ENCODE data around the gene PRR5L.
A peak's percentile ranks its signal among the peaks of the same experiment; 100 is the strongest.

Gene PRR5L

DNA sequence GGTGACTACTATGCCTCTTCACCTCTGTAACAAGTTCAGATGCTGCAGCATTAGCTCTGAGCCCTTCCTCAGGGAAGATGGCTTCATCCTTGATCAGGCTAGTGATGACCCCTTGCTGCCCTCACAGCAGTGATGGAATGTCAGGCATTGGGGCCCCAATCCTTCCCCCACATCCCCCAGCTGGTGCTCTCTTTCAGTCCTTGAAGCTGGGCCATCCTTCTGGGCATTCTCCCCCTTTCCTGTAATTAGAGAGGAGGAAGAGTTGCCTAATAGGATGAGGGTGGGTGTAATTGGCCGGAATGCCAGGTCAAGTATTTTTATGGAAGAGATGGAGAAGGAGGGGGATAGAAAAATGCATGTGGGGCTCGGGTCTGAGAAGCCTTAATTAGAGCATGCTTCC, 151.4 kb downstream of the PRR5L start:
- DNase-seq, result no peak

DNA sequence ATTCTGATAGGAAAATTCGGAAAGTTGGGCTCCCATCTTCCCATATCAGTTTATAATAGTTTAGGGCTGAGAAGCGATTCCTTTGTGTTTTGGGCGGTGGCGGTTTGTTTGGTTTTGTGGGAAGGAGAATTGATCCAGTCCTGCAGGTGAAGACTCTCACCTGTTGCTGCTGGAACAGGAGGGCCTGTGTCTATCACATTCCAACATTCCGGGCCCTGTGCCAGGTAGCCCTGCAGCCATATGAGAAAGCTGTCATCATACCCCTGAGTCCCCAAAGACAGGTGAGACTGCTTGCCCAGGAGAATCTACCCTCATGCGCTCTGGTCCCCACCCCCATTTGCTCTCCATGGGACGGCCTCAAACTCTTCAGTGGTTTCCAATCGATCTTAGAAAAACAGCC, 151.9 kb downstream of the PRR5L start:
- DNase-seq, result no peak

DNA sequence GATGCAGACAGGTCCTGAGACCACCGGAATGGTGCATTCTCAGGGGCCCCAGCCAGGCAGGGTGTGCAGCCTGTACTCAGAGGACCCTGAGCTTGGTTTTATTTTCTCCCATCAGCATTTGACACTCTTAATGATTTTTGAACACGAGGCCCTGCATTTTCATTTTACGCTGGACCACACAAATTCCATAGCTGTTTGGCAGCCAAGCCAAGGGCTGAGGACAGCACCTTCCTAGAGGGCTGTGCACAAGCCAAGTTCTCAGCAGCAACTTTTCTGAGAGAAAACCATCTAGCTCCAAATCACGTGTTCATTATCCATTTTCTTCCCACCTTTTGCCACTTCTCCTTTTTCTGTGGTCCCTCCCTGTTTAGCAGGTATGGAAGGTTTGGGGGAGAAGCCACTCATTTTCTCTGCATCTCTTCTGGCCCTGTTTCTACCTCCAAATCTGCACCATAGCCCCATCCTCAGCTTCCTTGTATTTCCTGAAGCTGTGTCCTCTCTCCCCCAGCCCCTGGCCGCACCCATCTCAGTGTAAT, 153.5 kb downstream of the PRR5L start:
- no peak for DNase-seq

DNA sequence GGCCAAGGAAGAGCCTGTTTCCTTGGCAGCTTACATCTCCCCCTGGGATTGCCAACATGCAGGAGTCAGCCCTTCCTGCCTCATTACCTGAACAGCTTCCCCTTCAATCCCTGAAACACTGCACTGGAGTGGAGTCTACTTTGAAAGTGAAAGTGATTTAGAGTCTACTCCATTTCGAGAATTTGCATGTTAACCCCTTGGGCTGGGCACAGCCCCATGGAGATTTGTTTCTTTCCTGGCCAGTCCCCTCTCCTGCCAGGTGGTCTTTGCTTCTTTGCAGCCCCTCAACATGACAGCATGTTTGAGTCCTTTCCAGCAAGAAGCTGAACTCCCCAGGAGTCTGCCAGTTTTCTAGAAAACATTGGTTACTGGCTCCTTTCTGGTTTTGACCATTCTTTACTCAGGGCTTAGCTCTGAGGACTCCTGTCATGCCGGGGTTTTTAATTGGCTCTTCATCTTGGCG, 154.1 kb downstream of the PRR5L start:
- no peak for DNase-seq

DNA sequence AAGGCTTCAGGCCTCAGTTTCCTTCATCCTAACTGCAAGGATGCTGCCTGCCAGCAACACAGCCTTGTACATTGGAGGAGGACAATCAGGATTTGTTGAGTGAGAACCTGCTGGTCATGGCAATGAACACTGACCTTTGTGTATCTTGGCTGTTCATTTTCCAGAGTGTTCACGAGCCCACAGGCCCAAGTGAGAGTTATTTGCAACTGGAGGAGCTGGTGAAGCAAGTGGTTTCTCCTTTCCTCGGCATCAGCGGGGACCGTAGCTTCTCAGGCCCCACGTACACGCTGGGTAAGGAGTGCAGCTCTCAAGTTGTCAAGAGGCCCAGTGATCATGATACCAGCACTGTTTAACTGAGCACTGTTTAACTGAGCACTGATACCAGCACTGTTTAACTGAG, 155.0 kb downstream of the PRR5L start:
- no peak for DNase-seq

DNA sequence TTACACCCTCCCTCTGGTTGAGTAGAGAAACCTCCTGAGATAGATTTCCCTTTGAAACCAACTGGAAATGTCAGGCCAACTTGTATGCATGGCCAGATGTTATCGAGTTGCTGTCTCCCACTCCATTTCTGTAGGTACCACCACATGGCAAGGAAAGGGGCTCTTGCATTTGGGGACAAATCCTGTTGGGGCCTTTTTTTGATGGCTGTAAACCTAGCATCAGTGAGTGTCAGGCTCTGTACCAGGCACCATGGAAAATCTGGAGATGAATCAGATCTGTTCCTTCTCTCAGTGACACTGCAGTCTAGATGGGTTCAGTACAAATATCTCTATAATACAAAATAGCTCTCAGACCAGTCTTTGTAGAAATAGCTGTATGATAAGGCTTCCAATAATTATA, 155.6 kb downstream of the PRR5L start:
- no peak for DNase-seq

DNA sequence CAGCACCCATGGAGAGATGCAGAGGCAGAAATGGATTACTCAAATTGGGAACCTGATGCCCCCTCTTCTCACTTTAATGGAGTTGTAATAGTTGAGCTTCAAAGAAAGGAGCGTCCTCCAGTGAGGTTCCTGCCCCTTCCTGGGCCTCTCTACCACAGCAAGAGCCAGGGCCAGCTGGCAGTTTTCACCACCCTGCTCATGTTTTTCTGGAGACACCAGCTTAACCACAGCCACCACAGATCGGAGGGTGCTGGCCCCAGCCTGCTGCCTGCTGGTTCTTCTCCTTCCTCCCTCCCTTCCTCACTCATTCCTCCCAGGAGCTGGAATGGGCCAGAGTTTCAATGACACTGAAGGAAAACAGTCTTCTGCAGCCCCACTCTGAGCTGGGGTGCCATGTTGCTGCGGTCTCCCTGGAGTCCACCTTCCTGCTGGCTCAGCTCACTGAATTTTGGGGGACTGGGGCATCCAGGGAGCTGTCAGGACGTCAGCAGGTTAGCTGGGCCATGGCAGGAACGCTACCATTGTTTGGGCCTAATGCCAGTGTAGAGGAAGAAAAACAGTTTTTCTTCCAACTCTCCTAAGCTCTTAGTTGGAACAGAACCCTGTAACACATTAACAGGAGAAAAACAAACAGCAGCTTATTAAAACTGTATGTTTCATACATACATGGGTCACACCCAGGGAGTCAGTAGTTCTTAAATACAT, 156.3 kb downstream of the PRR5L start:
- peak; percentile 65 for DNase-seq

DNA sequence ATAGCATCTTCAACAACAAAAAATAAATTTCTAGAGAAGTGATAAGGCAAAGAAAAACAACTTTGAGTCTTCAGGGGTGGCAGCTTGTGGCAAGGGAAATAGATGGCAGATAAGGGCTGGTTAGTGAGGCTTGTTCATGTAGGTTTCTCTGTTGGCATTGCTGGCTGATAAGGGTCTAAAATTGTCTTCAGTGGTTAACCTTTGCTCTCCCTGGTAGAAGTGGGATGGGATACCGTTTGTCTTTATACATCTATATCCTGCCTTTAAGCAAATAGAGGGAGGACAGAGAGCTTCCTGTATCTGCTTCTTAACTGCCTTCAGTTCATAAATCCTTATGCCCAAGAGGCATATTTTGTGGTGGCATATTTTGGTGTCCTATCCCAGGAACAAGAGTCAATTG, 156.9 kb downstream of the PRR5L start:
- no peak for DNase-seq

DNA sequence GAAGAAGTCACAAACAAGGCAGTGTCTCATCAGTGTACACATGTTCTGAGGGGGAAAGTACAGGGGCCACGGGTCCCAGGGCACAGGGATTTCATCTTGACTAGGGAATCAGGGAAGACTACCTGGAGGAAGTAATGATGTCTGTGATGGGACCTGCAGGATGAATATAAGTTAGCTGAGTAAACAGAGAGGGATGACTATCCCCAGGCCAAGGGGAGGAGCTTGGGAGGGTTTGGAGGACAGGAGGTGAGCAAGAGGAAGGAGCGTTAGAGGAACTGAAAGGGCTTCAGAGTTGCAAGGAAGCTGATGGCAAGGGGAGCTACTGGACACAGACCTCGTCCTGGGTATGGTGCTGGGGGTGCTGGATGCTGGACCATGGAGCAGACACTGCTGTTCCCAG, 157.6 kb downstream of the PRR5L start:
- DNase-seq, result no peak

DNA sequence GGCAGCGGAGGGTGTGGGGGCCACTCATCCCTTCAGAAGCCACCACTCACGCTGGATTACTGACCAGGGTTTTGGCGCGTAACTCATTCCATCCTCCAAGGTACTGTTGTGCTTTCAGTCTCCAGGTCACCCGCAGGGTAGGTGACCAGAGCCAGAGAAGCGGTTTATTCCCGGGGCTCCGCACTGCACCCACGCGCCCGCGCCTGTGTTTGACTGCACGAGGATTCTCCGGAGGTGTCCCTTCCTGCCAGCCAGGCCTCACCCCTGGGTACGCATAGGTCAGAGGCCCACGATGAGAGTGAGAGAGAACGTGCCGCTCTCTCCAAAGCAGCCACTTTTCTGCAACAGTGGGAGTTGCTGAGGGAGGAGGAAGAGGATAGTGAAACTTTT, 158.5 kb downstream of the PRR5L start:
- DNase-seq, result no peak

DNA sequence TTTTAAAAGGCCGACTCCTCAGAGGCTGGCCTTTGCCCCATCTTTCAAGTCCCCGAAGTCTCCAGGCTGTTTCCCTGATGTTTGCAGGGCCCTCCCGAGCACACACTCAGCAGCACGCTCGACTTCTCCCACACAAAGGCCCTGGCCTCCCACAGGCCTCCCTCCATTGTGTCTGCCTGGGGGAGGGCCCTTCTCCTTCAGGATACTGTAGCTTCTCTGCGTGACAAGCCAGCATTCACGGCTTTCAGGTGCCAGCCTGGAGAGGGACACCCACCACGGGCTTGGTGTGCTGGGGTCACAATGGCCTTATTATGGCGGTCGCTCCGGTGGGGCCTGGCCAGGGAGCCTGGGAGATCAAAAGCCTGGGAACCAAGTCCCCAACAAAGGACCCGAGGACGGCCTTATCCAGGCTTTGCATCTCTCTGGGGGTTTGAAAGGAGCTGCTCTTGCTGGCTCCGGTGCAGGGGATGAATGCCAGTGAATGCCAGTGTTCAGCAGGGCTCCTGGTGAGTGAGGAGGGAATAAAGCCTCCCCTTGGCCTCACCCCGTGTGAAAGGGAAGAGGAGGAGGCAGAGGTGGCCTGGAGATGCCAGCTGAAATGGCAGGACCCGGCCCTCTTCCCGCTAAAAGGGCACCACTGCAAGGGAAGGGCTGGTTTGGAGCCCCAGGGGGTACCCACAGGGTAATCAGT, 159.0 kb downstream of the PRR5L start:
- no peak for DNase-seq

DNA sequence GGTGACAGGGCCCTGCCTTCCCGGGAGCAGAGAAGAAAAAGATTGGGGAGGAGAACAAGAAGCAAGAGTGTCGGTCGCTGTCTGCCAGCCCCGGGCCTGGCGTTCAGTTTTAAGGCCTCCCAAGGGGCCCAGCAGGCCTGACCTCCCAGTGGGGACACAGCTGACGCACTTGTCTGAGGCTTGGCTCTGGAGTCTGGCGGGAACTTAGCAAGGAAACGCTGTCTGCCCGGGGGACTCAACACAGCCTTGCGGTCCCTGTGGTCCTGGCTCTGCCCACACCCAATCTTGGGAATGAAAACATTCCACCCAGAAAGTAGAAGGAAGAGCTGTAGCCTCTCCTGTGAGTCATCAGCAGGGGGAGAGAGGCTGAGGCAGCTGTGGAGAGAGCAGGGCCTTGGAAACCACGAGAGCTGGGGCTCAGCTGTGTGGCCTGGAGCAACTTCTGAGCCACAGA, 159.6 kb downstream of the PRR5L start:
- peak; percentile 85 for DNase-seq

DNA sequence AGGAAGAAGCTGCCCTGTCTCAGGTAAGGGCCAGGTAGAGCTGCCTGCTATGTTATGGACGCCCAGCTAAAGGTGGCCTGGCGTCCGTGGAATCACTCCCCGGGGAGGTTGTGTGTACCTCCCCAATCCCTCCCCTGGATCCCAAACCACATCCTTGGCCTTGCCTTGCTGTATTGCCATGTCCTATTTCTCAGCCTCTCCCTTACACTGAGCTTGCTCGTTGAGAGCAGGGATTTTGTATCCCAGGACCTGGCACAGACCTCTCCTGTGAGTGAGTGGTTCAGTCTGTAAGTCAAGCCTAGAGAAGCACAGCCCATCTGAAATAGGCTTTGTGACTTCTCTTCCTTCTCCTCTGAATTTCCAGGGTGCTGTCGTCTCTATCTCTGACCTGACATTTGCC, 160.1 kb downstream of the PRR5L start:
- peak; percentile 32 for DNase-seq

DNA sequence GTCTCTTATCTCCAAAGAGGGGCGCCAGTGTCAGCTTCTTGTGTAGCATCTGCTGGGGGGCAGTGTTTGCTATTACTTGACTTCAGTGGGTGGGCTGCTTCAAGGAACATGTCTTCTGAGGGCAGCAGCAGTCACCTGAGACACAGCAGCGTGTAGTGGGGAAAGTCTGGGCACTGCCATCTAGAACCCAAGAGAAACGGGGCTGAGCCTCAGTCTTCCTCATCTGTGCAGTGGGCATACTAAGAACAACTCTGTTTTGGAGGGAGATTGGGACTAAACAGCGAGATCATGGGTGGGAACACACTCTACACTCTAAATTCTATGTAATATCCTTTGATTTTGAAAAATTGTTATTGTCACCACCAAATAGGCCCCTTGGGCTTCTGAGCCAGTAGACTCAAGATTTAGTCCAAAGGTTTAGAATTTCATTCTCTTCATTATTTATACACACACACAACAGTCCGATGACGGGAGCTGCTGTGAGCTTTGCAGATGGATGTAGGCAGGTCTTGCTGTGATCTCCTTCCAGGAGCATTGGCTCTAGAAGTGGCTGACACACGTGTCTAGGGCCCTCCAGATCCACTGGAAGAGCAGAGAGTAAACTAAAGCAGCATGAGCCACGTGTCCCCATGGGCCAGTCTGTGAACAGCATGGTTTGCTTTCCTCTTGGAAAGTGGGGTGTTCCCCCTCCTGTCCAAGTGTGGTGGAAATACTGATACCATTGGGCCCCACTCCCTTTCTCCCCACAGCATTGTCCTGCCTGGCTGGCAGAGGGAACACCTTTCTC, 162.2 kb downstream of the PRR5L start:
- no peak for DNase-seq

DNA sequence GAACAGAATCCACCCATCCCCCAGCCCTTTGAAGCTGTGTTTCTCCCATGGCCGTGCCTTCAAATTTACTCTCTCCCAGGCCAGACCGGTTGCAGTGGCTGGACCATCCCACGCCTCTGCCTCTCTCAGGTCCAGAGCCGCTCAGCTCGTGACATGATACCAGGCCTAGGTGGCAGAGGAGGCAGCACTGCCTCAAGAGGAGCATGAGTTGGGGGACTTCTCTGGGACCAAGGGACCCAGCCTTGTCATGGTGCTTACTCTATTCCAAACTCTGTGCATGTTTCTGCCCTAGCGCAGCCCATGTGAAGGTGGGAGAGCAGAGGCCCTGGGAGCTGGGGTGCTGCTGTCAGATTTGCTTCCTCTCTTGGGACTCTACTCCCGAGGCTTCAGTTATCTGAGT, 163.0 kb downstream of the PRR5L start:
- no peak for DNase-seq

DNA sequence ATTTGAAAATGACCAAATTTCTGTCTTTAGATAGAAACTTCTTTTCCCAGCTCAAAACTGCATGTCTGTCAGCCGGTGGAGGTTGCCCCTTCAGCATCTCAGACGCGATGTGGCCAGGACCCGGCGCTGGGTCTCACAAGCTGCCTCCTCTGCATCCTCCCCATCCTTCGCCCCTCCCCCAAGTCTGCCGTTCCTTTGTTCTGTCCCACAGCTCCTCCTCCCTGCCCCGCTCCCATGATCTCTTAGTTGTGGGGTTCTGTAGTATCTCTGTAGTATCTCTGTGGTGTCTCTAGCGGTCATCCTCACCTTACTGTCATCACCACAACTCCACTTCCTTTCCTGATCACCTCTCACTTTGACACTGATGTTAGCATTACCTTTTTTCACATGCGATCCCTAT, 164.1 kb downstream of the PRR5L start:
- DNase-seq, result no peak

DNA sequence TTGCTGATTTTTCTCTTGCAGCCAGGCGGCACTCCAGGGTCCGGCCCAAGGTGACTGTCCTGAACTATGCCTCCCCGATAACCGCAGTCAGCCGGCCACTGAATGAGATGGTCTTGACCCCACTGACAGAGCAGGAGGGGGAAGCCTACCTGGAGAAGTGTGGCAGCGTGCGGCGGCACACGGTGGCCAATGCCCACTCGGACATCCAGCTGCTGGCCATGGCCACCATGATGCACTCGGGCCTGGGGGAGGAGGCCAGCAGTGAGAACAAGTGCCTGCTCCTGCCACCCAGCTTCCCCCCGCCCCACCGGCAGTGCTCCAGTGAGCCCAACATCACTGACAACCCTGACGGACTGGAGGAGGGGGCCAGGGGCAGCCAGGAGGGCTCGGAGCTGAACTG, 166.2 kb downstream of the PRR5L start:
- DNase-seq, result no peak

DNA sequence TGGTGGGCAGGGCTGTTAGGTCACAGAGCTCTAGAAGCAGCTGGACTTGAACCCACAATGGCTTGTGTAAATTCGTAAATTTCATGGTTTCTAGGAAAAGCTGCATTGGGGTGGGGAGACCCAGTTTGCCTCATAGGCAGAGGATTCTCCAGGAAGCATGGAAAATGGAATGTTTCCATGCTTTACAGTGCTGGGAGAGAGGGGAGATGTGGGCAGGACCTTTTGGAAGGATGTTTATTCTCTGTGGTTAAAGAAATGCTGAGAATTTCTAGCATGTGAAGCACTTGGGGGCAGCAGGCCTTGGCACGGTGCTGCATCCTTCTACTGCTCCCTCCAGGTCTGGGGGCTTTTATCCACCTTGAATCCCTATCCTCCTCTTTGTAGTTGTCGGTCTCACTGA, 167.7 kb downstream of the PRR5L start:
- no peak for DNase-seq

DNA sequence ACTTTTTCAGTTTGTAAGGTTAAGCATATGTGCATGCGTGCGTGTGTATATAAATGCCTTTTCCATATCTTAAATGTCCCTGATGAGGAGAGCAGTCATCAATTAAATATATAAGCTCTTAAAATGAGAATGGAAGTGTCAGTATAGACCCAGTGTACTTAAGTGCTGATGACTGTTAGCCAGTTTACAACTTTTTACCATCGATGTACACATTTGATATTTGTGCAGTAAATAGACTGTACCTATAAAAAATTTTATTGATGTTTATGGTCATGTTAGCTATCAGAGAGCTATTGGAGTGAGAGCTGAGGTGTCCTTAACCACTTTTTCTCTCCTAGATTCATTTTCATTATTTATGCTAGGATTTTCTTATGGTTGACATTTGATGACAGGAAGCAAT, 168.6 kb downstream of the PRR5L start:
- DNase-seq, result no peak

DNA sequence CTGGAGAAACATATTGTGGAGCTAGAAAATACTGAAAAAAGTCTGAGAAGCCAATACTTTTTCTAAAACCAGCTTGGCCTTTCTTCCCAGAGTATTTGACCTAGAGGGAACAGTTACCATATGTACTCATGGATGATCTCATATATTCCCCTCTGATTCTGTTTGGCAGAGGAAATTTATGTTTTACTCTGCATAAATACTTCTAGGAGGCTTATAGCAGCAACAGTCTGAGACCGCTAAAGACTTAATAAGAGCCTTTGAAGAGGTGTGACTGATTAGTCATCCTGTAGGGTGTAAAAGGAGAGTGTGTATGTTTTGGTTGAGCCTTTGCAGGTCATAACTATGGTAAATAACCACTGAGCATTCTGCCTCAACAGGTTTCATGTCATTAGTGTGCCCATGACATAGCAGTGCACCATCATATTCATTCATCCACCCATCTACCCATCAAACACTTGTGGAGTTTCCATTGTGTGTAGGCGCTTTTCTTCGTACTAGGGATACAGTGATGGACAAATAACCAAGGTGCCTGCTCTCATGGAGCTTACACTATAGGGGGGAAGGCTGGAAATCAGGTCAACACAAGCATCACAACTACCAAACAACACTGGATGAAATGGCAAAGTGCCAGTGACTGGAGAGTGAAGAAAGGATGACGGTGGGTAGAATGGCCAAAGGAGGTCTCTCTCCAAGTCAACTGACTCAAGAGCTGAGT, 169.5 kb downstream of the PRR5L start:
- no peak for DNase-seq

DNA sequence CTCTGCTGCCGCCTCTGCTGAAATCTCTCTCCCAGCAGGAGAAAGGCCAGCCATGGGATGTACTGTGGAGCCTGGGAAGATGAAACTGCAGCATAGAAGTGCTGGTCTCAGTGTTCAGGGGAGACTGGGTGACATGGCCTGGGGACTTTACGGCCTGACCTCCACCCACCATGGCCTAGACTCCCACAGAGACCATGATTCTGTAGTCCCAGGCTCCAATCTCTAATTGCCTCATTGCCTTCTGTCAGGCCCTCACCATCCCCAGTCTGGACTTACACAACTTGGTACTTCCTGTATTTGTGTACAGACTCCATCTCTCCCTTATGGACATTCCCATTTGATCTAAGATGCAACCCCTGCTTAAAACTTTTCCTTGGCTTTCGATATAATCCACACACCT, 170.9 kb downstream of the PRR5L start:
- no peak for DNase-seq

DNA sequence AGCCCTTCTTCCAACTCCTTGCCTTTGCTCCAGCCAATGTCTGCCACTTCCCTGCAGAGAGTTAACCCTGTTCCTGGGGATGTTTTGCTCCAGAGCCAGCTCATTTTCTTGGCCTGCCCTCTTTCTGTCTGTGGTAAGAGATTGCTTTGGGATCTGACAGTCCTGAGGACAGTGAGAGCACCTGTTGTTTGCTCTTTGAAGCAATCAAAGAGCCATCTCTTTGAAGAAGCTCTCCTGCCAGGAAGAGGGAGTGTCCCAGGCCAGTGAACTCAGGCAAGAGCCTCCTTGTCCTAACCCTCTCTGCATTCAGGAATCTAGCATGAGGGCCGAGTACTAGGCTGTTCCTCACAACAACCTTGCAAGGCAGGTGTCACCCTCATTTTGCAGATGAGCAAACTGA, 171.8 kb downstream of the PRR5L start:
- no peak for DNase-seq

DNA sequence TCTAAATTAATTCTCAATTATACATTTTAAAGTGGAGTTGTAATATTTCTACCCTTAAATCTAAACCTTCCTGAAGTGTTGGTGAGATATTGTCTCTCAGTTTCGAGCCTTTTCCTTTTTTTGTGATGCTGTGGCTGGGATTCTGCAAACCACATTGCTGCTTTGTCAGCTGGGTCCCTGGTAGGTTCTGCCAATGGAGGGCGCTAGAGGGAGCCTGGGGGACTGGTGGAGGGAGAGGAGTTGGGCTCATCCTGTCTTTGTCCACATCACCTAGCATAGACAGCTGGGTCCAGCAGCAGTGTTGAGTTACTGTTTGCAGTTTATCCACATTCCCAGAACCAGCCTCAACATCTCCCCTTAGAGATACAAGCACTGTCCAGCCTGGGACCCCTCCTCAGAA, 173.0 kb downstream of the PRR5L start:
- no peak for DNase-seq

All from right hindlimb (tissue), 1 donor.